Mesenchymal stem cell (in vitro differentiated cells and primary cell): ENCODE results near the gene TGM2.

Source experiments
- DNase-seq: peaks from one replicate; pipeline ENCODE4 v3.0.0-alpha.2; 2013
- H2AFZ ChIP-seq: one replicate; pipeline ENCODE4 v1.6.1; 2013; ENCODE audit warnings: low read depth, mild to moderate bottlenecking, control low read depth, inconsistent platforms, low read length, moderate library complexity
- H2AK5ac ChIP-seq: 2 replicates; pipeline ENCODE4 v1.6.1; 2013; ENCODE audit warnings: low read length, moderate library complexity, mild to moderate bottlenecking, inconsistent platforms; ENCODE audit not compliant: severe bottlenecking
- H2BK120ac ChIP-seq: one replicate; pipeline ENCODE4 v1.6.1; 2013; ENCODE audit warnings: low read depth, mild to moderate bottlenecking, inconsistent platforms, low read length, moderate library complexity
- H2BK12ac ChIP-seq, 2 experiments: one replicate each; pipeline ENCODE4 v1.6.1; 2013; ENCODE audit warnings: inconsistent platforms in 2 of 2, low read length in 2 of 2, mild to moderate bottlenecking in 2 of 2, moderate library complexity in 2 of 2, control low read depth in 1 of 2
- H2BK15ac ChIP-seq: one replicate; pipeline ENCODE4 v1.6.1; 2013; ENCODE audit warnings: mild to moderate bottlenecking, low read depth, inconsistent platforms; ENCODE audit not compliant: poor library complexity, severe bottlenecking
- H2BK5ac ChIP-seq: 2 replicates; pipeline ENCODE4 v1.6.1; 2013; ENCODE audit warnings: low read depth, mild to moderate bottlenecking, low read length, control low read depth, inconsistent platforms; ENCODE audit not compliant: poor library complexity, severe bottlenecking
- H3K14ac ChIP-seq, 2 experiments: one replicate each; pipeline ENCODE4 v1.6.1; 2013; ENCODE audit warnings: inconsistent platforms in 2 of 2, low read length in 2 of 2, control low read depth in 1 of 2, mild to moderate bottlenecking in 1 of 2, moderate library complexity in 1 of 2
- H3K18ac ChIP-seq, 2 experiments: one replicate each; pipeline ENCODE4 v1.6.1; 2013; ENCODE audit warnings: inconsistent platforms in 2 of 2, low read length in 2 of 2, control low read depth in 1 of 2, low read depth in 1 of 2, mild to moderate bottlenecking in 1 of 2
- H3K23ac ChIP-seq, 2 experiments: one replicate each; pipeline ENCODE4 v1.6.1; 2013; ENCODE audit warnings: inconsistent platforms in 2 of 2, low read length in 2 of 2, mild to moderate bottlenecking in 2 of 2, moderate library complexity in 2 of 2, control low read depth in 1 of 2
- H3K27ac ChIP-seq: 2 replicates; pipeline ENCODE4 v1.5.1; 2013; ENCODE audit warnings: mild to moderate bottlenecking, moderate library complexity, low read length, control low read depth, inconsistent platforms; ENCODE audit not compliant: poor library complexity, severe bottlenecking
- H3K27me3 ChIP-seq, 2 experiments: 2 replicates each; pipeline versions ENCODE4 v1.6.1 to v1.7.0; 2013; ENCODE audit warnings: low read length in 2 of 2, mild to moderate bottlenecking in 2 of 2, moderate library complexity in 2 of 2, control low read depth in 1 of 2, inconsistent platforms in 1 of 2; ENCODE audit not compliant: control insufficient read depth in 1 of 2, insufficient read depth in 1 of 2
- H3K36me3 ChIP-seq, 2 experiments: 2 replicates each; pipeline versions ENCODE4 v1.6.1 to v1.7.0; 2013; ENCODE audit warnings: low read length in 2 of 2, control low read depth in 1 of 2, inconsistent platforms in 1 of 2, low read depth in 1 of 2, mild to moderate bottlenecking in 1 of 2; ENCODE audit not compliant: insufficient read depth in 2 of 2, control insufficient read depth in 1 of 2
- H3K4ac ChIP-seq, 2 experiments: one replicate each; pipeline ENCODE4 v1.6.1; 2013; ENCODE audit warnings: inconsistent platforms in 2 of 2, low read length in 2 of 2, mild to moderate bottlenecking in 2 of 2, moderate library complexity in 2 of 2, control low read depth in 1 of 2, low read depth in 1 of 2
- H3K4me1 ChIP-seq: 2 replicates; pipeline ENCODE4 v1.6.1; 2013; ENCODE audit warnings: low read depth, low read length, control low read depth; ENCODE audit not compliant: control insufficient read depth, insufficient read depth
- H3K4me2 ChIP-seq: 2 replicates; pipeline ENCODE4 v1.6.1; 2013; ENCODE audit warnings: low read length, mild to moderate bottlenecking, inconsistent platforms; ENCODE audit not compliant: poor library complexity, severe bottlenecking
- H3K4me3 ChIP-seq, 2 experiments: 2 replicates each; pipeline versions ENCODE4 v1.5.1 to v1.7.0; 2013; ENCODE audit warnings: low read length in 2 of 2, mild to moderate bottlenecking in 2 of 2, control low read depth in 1 of 2, low read depth in 1 of 2; ENCODE audit not compliant: insufficient read depth in 1 of 2
- H3K79me1 ChIP-seq: replicated peaks from 2 replicates; pipeline ENCODE4 v1.6.1; 2013; ENCODE audit warnings: mild to moderate bottlenecking, control low read depth, low read length, inconsistent platforms; ENCODE audit not compliant: poor library complexity, severe bottlenecking
- H3K9ac ChIP-seq: 2 replicates; pipeline ENCODE4 v1.7.0; 2013; ENCODE audit warnings: mild to moderate bottlenecking, low read length, moderate library complexity
- H3K9me3 ChIP-seq: 2 replicates; pipeline ENCODE4 v1.7.0; 2013; ENCODE audit warnings: mild to moderate bottlenecking, low read length; ENCODE audit not compliant: control insufficient read depth
- H4K8ac ChIP-seq: one replicate; pipeline ENCODE4 v1.6.1; 2013; ENCODE audit warnings: inconsistent platforms, mild to moderate bottlenecking, low read length, moderate library complexity
- H4K91ac ChIP-seq: one replicate; pipeline ENCODE4 v1.6.1; 2013; ENCODE audit warnings: mild to moderate bottlenecking, low read length, inconsistent platforms
- WGBS: methylation state at CpG from one replicate; pipeline ENCODE4 v1.1.7; 2013; ENCODE audit warnings: mixed read lengths; 5-methylcytosine and 5-hydroxymethylcytosine counted together

TGM2 gene

GRCh38 chr20:38170219-38170825 lies 5.3 kb upstream of the TGM2 start:
- no peaks in the 10 kb centered on the region for H3K27me3 ChIP-seq
- H3K18ac ChIP-seq, result peak overlapping the region; percentile 52 to 79
- no peak for DNase-seq
- H2BK15ac ChIP-seq, result no peak overlapping the region
- H3K4me1 ChIP-seq, result peaks cover 27% of the 10 kb centered on the region
- peak overlapping the region in 1 of 2 experiments; percentile 32 for H3K4ac ChIP-seq
- no peak overlapping the region for H2AK5ac ChIP-seq
- H4K91ac ChIP-seq, result peak overlapping the region; percentile 3
- 59% methylated on average over 6 of the region's 8 CpGs for WGBS
- H3K4me3 ChIP-seq, result no peak overlapping the region
- H3K27ac ChIP-seq, result no peak overlapping the region
- peak overlapping the region; percentile 5 for H4K8ac ChIP-seq
- no peaks in the 10 kb centered on the region for H3K9me3 ChIP-seq
- no peak overlapping the region for H3K23ac ChIP-seq
- H3K9ac ChIP-seq, result peak overlapping the region; percentile 64
- H3K14ac ChIP-seq, result no peak overlapping the region
- no peaks in the 10 kb centered on the region for H3K36me3 ChIP-seq
- H2BK12ac ChIP-seq, result peak overlapping the region; percentile 29 to 87
- no peak overlapping the region for H2BK120ac ChIP-seq
- no peaks in the 10 kb centered on the region for H3K79me1 ChIP-seq
- H2BK5ac ChIP-seq, result no peak overlapping the region
- no peak overlapping the region for H2AFZ ChIP-seq
- H3K4me2 ChIP-seq, result no peak overlapping the region

DNA sequence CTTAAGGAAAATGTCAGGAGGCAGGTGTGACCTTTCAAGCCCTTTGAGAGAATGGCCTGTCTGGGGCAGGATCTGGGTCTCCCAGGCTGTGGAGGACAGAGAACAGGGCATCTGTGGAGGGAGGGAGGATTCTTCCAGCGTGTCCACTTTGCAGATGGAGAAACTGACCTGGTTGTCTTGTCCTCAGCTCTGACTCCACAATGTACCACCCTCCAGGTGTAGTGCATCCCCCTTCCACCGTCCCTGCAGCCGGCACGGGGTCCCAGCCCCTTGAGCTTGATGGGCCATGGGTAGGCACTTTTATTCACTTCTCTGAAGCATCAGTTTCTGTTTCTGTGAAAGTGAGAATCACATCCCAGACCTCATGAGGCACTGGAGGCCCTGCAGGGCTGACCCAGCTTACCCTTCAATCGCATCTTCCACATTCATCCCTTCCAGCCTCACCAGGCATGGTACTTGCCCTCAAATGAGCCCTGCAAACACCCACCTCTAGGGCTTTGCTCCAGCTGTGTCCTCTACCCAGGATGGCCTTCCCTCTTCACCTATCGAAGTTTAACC lies 4.6 kb upstream of the TGM2 start:
- peak overlapping the region; percentile 17 for H2BK15ac ChIP-seq
- H2BK120ac ChIP-seq, result peak overlapping the region; percentile 29
- no peak overlapping the region for H3K23ac ChIP-seq
- H3K79me1 ChIP-seq, result no peaks in the 10 kb centered on the region
- H3K36me3 ChIP-seq, result no peaks in the 10 kb centered on the region
- peak overlapping the region in 1 of 2 experiments; percentile 65 for H3K4ac ChIP-seq
- H2AFZ ChIP-seq, result no peak overlapping the region
- peak overlapping the region; percentile 29 to 87 for H2BK12ac ChIP-seq
- no peak overlapping the region for H4K8ac ChIP-seq
- peaks cover 31% of the 10 kb centered on the region for H3K4me1 ChIP-seq
- peak overlapping the region in 1 of 2 experiments; percentile 35 for H3K14ac ChIP-seq
- H3K9ac ChIP-seq, result no peak overlapping the region
- no peak overlapping the region for H3K4me3 ChIP-seq
- H2BK5ac ChIP-seq, result no peak overlapping the region
- no peak for DNase-seq
- H3K4me2 ChIP-seq, result no peak overlapping the region
- no peak overlapping the region for H3K27ac ChIP-seq
- peaks cover 0 to 2% of the 10 kb centered on the region in 2 experiments for H3K27me3 ChIP-seq
- WGBS, result 94% methylated on average over 6 of the region's 6 CpGs
- no peaks in the 10 kb centered on the region for H3K9me3 ChIP-seq
- no peak overlapping the region for H2AK5ac ChIP-seq
- peak overlapping the region in 1 of 2 experiments; percentile 75 for H3K18ac ChIP-seq
- peak overlapping the region; percentile 52 for H4K91ac ChIP-seq

GRCh38 chr20:38168791-38169589 lies 3.9 kb upstream of the TGM2 start:
- Histone ChIP-seq H3K27ac (no peak overlapping the region), H2AFZ (no peak overlapping the region), H3K4ac (peak overlapping the region; percentile 68 to 76), H3K4me3 (no peak overlapping the region), H3K18ac (peak overlapping the region; percentile 75 to 78), H3K36me3 (no peaks in the 10 kb centered on the region), H3K4me1 (peaks cover 32% of the 10 kb centered on the region), H3K27me3 (peaks cover 0 to 5% of the 10 kb centered on the region in 2 experiments), H2AK5ac (peak overlapping the region; percentile 7), H3K14ac (no peak overlapping the region), H4K8ac (no peak overlapping the region), H3K9me3 (no peaks in the 10 kb centered on the region), H3K9ac (peak overlapping the region; percentile 17), H4K91ac (peak overlapping the region; percentile 52), H3K23ac (peak overlapping the region in 1 of 2 experiments; percentile 28), H3K4me2 (no peak overlapping the region), H2BK120ac (peak overlapping the region; percentile 21), H3K79me1 (no peaks in the 10 kb centered on the region), H2BK5ac (no peak overlapping the region), H2BK12ac (peak overlapping the region; percentile 29 to 96), H2BK15ac (peak overlapping the region; percentile 17)
- DNase-seq, result peak; percentile 58
- WGBS, result 65% methylated on average over 7 of the region's 8 CpGs
